Vagina (tissue), 2 donors: ENCODE measurements around the gene PTGES3. TPM values are rescaled to one million over a fixed set of nuclear protein-coding genes. Genes with fewer than 3 reads are reported as not detected.

Experiments
- DNase-seq, 2 donors: peaks; one replicate each; pipeline ENCODE4 v3.0.0-alpha.2; 2017; ENCODE audit errors: extremely low spot score in 2 of 2
- H3K27ac ChIP-seq: fragments of 200-600 bp; sonication (generic); one replicate; pipeline ENCODE4 v1.5.1; 2019
- H3K27me3 ChIP-seq: fragments of 200-600 bp; sonication (generic); one replicate; pipeline ENCODE4 v1.5.1; 2019
- H3K36me3 ChIP-seq, 2 donors: fragments of 200-600 bp; sonication (generic); one replicate each; pipeline ENCODE4 v1.5.1; 2017 to 2019
- H3K4me1 ChIP-seq: fragments of 200-600 bp; sonication (generic); one replicate; pipeline ENCODE4 v1.5.1; 2019
- H3K4me3 ChIP-seq, 2 donors: fragments of 200-600 bp; sonication (generic); 1 replicate in 1 of 2; 2 replicates in 1 of 2; pipeline ENCODE4 v1.5.1; 2016 to 2019
- H3K9me3 ChIP-seq: fragments of 200-600 bp; sonication (generic); one replicate; pipeline ENCODE4 v1.5.1; 2019
- POLR2A ChIP-seq, 2 donors: fragments of 450-650 bp; IDR thresholded peaks; one replicate each; pipeline ENCODE4 v1.6.1; 2017; ENCODE audit warnings: antibody characterized with exemption in 2 of 2, mild to moderate bottlenecking in 2 of 2, moderate library complexity in 2 of 2
- POLR2AphosphoS5 ChIP-seq, 2 donors: sonication (generic); formaldehyde crosslinking; IDR thresholded peaks; one replicate each; pipeline ENCODE4 v1.9.0; 2017; ENCODE audit warnings: antibody characterized with exemption in 2 of 2, mild to moderate bottlenecking in 2 of 2, low read depth in 1 of 2; ENCODE audit not compliant: insufficient read depth in 1 of 2
- intact Hi-C: fragments of 100-400 bp; cut with DNase I; formaldehyde crosslinking; loops from one replicate; pipeline ENCODE4 v1.15.1; 2023
- total RNA-seq: library from RNA; depleted of rRNA; stranded (reverse); fragments of >200 nt; gene quantifications from one replicate; pipeline ENCODE4 v1.2.3, GENCODE V29; 2016
- TF ChIP-seq, protein P1 (sequence below), 3 experiments: fragments of 450-650 bp in 2 of 3; fragments of 200-600 bp in 1 of 3; sonication (generic) in 1 of 3; IDR thresholded peaks; one replicate each; pipeline ENCODE4 v1.5.1; 2017 to 2019; ENCODE audit warnings: antibody characterized with exemption in 3 of 3, mild to moderate bottlenecking in 2 of 3, moderate library complexity in 2 of 3

Gene PTGES3
- total RNA-seq, 1 donor from 2014 or later, result 81.0 TPM

DNA sequence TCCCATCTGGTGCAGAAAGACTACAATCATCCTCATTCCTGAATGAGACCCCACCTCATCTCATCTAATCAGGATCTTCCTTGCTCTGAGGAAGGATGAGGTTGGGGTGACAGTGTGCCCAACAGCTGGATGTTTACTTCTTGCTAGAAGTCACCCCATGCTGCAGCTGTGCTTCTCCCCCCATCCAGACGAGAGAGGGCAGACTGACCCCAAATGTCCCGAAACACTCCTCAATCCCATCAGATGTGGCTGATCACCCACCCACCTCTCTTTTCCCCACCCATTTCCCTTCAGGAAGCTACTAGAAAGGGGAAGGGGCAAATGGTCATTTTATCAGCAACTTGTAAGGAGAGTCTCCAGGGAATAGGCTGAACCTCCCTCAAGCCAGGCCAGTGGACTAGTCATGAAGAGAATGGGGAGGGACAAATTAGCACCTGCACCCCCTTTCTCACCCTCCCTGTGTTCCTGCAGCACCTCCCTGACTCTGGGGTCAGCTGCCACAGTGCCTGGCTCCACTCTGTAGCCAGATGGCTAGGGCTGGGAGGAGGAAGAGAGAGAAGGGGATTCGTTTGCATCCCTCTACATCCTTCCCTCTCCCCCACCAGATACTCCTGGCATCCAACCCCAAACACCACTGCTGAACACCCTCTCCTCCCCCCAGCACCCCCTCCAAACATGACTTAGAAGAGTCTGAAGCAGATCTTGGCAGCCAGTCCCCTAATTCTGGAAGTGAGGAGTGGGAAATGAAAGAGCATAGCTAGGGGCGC lies 55.2 kb downstream of the PTGES3 start:
- H3K4me1 ChIP-seq, result peaks cover 70% of the 10 kb centered on the region

DNA sequence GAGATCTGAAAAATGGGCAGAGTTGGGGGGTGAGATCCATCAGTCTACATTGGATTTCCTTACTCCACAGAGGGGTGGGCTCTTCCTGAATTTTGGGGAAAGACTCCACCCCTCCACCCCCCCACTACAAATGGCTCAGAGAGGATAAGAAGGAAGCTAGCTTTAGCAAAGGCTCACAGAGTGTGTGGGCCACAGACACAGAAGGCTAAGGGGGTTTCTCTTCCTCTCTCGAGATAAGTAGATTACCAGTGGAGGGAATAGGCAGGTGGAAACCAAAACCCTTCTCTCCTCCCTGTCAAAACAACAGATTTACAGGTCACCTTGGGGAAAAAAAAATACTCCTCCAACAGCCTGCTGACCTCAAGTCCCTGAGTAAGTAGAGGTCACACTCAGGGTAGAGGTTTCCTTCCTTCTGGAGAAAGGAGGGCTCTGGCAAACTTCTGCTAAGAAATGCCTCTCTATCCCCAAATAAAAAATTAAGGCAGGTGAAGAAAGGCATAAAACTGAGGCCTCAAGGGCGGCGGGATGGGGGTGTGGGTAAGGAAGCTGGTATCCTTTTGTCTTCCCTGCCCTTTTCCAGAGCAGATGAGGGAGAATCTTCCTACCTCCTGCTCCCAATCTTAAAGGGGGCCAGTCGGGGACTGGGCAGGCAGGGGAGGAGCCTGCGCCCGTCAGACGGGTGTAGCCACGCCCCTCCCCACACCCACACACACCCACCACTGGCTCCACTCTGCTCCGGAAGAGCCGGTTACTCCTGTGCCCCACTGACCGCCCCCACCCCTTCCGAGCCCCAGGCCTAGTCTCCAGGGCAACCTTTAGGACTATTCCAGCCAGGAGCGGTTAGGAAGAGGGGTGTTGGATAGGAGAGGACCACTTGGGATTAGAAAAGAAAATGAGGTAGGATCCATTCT lies 56.0 kb downstream of the PTGES3 start:
- Histone ChIP-seq H3K27ac (peak overlapping the region; percentile 100), H3K9me3 (no peaks in the 10 kb centered on the region), H3K27me3 (no peaks in the 10 kb centered on the region), H3K4me3 (peak overlapping the region; percentile 26 to 94), H3K36me3 (no peaks in the 10 kb centered on the region), H3K4me1 (peaks cover 70% of the 10 kb centered on the region)
- TF ChIP-seq, protein P1, sequence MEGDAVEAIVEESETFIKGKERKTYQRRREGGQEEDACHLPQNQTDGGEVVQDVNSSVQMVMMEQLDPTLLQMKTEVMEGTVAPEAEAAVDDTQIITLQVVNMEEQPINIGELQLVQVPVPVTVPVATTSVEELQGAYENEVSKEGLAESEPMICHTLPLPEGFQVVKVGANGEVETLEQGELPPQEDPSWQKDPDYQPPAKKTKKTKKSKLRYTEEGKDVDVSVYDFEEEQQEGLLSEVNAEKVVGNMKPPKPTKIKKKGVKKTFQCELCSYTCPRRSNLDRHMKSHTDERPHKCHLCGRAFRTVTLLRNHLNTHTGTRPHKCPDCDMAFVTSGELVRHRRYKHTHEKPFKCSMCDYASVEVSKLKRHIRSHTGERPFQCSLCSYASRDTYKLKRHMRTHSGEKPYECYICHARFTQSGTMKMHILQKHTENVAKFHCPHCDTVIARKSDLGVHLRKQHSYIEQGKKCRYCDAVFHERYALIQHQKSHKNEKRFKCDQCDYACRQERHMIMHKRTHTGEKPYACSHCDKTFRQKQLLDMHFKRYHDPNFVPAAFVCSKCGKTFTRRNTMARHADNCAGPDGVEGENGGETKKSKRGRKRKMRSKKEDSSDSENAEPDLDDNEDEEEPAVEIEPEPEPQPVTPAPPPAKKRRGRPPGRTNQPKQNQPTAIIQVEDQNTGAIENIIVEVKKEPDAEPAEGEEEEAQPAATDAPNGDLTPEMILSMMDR (IDR thresholded peaks at IDR 0.05), result no peak
- TF ChIP-seq POLR2AphosphoS5 (IDR thresholded peaks at IDR 0.05; ENCODE audit: insufficient read depth in 1 of 2, low read depth in 1 of 2), result peak; percentile 47 to 60
- no peak for DNase-seq
- intact Hi-C loops, result loop anchor here (10.0 kb wide), 1 partner anchor 117 kb away; no protein-coding TSS in a partner anchor

More for the DNA sequence above, 55.2 kb downstream of the PTGES3 start:
- Histone ChIP-seq H3K36me3 (peaks cover 0 to 3% of the 10 kb centered on the region in 2 donors), H3K9me3 (no peaks in the 10 kb centered on the region), H3K27me3 (no peaks in the 10 kb centered on the region), H3K27ac (peak overlapping the region; percentile 100), H3K4me3 (peak overlapping the region; percentile 26 to 94)
- intact Hi-C loops, result loop anchor here (10.0 kb wide), 1 partner anchor 118 kb away; no protein-coding TSS in a partner anchor
- no peak for DNase-seq
- no peak for TF ChIP-seq POLR2A (IDR thresholded peaks at IDR 0.05)
- TF ChIP-seq, protein P1 (IDR thresholded peaks at IDR 0.05), result no peak
- TF ChIP-seq POLR2AphosphoS5 (IDR thresholded peaks at IDR 0.05; ENCODE audit: insufficient read depth in 1 of 2, low read depth in 1 of 2), result no peak

DNA sequence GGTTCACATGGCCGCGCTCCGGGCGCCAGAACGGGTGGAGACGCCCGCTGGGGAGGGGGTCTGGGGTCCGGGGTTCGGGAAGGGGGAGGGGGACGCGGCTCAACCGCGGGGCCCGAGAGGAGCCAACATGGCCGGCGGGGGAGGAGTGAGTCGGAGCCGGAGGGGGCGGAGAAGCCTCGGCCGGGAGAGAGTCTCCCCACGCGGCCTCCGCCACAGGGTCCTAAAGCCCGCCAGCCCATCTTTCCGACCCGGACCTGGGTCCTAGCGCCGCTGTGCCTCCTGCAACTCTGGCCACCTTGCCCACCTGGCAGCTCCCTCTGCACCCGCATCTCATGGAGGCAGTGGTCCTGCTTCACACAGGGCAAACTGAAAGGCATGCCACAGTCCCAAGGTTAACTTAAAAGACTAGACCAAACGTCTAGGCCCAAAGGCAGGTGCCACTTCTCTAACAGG lies 57.9 kb downstream of the PTGES3 start, which contains the start of gene BAZ2A:
Gene BAZ2A, minus strand, starts transcription at position 147 of the 453 bp plus-strand sequence. CDS start 12,796 bp downstream, outside the sequence.
- peak within 1 kb of the TSS; percentile 93 to 99 for H3K4me3 ChIP-seq

DNA sequence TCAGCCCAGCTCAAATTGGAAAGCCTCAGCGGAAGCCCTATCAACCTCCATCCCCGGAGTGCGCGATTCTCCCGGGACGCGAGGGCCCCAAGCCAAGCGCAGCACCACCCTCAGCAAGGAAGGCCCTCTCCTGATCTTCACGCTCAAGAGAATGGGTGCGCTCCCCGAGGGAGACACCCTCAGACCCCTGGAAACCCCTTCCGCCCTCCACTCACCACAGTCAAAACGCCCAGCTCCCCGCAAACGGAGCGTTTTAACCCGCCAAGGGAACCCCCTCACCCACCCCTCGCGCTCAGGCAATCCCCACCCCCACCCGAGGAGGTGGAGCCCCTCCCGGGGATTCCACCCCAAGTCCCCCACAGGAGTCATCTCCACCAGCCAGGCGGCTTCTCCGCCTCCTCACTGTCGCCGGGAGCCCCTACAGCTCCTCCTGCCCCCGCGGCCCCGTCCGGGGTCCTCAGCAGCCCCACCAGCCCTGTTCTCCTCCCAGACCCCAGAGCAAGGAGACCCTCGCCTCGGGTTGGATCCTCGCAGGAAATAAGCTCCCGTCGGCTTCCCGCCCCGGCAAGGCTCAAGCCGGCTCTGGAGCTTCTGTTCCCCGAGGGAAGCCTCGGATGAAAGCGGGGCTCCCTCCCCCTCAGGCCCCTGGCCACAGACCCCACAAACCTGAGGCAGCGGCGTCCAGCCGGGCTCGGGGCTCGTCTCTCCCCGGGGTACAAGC lies 58.5 kb downstream of the PTGES3 start:
- no peak for DNase-seq
- no peaks in the 10 kb centered on the region for H3K9me3 ChIP-seq
- H3K27me3 ChIP-seq, result no peaks in the 10 kb centered on the region
- TF ChIP-seq POLR2A (IDR thresholded peaks at IDR 0.05), result no peak
- TF ChIP-seq POLR2AphosphoS5 (IDR thresholded peaks at IDR 0.05; ENCODE audit: insufficient read depth in 1 of 2, low read depth in 1 of 2), result no peak
- TF ChIP-seq, protein P1 (IDR thresholded peaks at IDR 0.05), result no peak
- peak overlapping the region; percentile 93 to 99 for H3K4me3 ChIP-seq
- H3K36me3 ChIP-seq, result no peaks in the 10 kb centered on the region
- H3K4me1 ChIP-seq, result peaks cover 78% of the 10 kb centered on the region
- intact Hi-C loops, result loop anchor here (10.0 kb wide), 1 partner anchor 115 kb away; no protein-coding TSS in a partner anchor
- peak overlapping the region; percentile 100 for H3K27ac ChIP-seq

More for the DNA sequence above, 57.9 kb downstream of the PTGES3 start, which contains the start of gene BAZ2A:
- Histone ChIP-seq H3K9me3 (no peaks in the 10 kb centered on the region), H3K4me1 (peaks cover 76% of the 10 kb centered on the region), H3K36me3 (no peaks in the 10 kb centered on the region), H3K27me3 (no peaks in the 10 kb centered on the region), H3K27ac (peak within 1 kb of the TSS; percentile 100)
- intact Hi-C loops, result loop anchor here (10.0 kb wide), 1 partner anchor 115 kb away; no protein-coding TSS in a partner anchor
- TF ChIP-seq POLR2A (IDR thresholded peaks at IDR 0.05) (no peak), POLR2AphosphoS5 (IDR thresholded peaks at IDR 0.05; ENCODE audit: insufficient read depth in 1 of 2, low read depth in 1 of 2) (peak; percentile 61 to 77)
- TF ChIP-seq, protein P1 (IDR thresholded peaks at IDR 0.05), result no peak
- no peak for DNase-seq
